ENCODE data around the gene NAALADL2. TPM values are rescaled to one million over a fixed set of nuclear protein-coding genes. Genes with fewer than 3 reads are reported as not detected.

The NAALADL2 gene
- total and polyA plus RNA-seq, 9 of the 15 experiments (the other 6 are each of a cell fraction or from before 2014, with no cell fraction given) = 0.29 to 1.1 (median 0.79) TPM; not detected in 1

DNA sequence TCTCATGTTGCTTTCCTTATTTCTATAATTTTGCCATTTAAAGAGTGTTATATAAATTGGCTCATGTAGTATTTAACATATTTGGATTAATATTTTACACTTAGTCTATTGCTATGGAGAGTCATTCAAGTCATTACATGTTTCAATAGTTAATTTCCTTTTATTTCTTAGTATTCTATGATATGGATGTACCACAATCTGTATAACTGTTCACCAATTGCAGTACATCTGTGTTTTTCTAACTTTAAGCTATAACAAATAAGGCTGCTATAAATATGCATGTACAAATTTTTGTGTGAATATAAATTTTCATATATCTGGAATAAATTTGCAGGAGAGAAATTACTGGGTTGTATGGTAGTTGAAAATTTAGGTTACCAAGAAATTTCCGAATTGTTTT is 993.4 kb downstream of the NAALADL2 start (continued):
- TF ChIP-seq, protein P1, sequence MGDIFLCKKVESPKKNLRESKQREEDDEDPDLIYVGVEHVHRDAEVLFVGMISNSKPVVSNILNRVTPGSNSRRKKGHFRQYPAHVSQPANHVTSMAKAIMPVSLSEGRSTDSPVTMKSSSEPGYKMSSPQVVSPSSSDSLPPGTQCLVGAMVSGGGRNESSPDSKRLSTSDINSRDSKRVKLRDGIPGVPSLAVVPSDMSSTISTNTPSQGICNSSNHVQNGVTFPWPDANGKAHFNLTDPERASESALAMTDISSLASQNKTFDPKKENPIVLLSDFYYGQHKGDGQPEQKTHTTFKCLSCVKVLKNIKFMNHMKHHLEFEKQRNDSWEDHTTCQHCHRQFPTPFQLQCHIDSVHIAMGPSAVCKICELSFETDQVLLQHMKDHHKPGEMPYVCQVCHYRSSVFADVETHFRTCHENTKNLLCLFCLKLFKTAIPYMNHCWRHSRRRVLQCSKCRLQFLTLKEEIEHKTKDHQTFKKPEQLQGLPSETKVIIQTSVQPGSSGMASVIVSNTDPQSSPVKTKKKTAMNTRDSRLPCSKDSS (IDR thresholded peaks at IDR 0.05; ENCODE audit: low read depth, partially characterized antibody) = no peak
- no peak for TF ChIP-seq TEAD2 (tag; IDR thresholded peaks at IDR 0.05)

DNA sequence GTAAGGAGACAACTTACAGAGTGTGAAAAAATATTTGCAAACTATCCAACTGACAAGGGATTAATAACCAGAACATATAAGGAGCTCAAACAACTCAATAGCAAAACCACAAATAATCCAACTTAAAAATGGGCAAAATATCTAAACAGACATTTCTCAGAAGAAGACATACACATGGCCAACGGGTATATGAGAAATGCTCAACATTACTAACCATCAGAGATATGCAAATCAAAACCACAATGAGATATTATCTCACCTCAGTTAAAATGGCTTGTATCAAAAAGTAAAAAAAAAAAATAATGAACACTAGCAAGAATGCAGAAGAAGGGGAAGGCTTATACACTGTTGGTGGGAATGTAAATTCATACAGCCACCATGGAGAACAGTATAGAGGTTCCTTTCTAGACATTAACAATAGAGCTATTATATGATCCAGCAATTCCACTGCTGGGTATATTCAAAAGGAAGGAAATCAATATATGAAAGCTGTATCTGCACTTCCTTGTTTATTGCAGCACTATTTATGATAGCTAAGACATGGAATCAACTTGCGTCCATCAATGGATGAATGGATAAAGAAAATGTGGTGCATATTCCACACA is 998.6 kb downstream of the NAALADL2 start:
- FAIRE-seq (no peak), DNase-seq (ENCODE audit: extremely low read depth in 1 of 4, low spot score in 3 of 4) (no peak), ATAC-seq (no peak)
- no peaks in the 10 kb centered on the region for H3K27me3 ChIP-seq (ENCODE audit: control insufficient read depth in 2 of 2, insufficient read depth in 2 of 2, low read length in 2 of 2)
- H2AFZ ChIP-seq (ENCODE audit: low read depth, low read length) = no peak overlapping the region
- no peaks in the 10 kb centered on the region for H3K9me1 ChIP-seq (ENCODE audit: control insufficient read depth, insufficient read depth, low read length)
- no peaks in the 10 kb centered on the region for H4K20me1 ChIP-seq (replicated peaks; ENCODE audit: control insufficient read depth, insufficient read depth, low read length)
- no peak overlapping the region for H3K4me3 ChIP-seq
- no peaks in the 10 kb centered on the region; the same call in 1 of the 2 replicates for H3K9me3 ChIP-seq (replicated peaks; ENCODE audit: control insufficient read depth, insufficient read depth, low read depth, low read length)
- H3K79me2 ChIP-seq (ENCODE audit: control insufficient read depth, insufficient read depth, low read length) = no peaks in the 10 kb centered on the region
- BruUV-seq (replicated peaks) = no TSS peak
- H3K4me1 ChIP-seq (replicated peaks in 1 of 2; ENCODE audit: control insufficient read depth in 2 of 2, insufficient read depth in 2 of 2, low read length in 2 of 2) = no peaks in the 10 kb centered on the region
- in situ Hi-C loops (cut with MboI) (no loop called here), intact Hi-C loops (cut with micrococcal nuclease) (no loop called here)
- 0% methylated on average over 2 of the region's 2 CpGs for WGBS (ENCODE audit: insufficient coverage, low coverage, missing lambda C conversion rate)
- H3K36me3 ChIP-seq (ENCODE audit: control insufficient read depth, insufficient read depth, low read length) = no peaks in the 10 kb centered on the region
- H3K9ac ChIP-seq (ENCODE audit: insufficient read depth in 1 of 2, low read depth in 2 of 2, low read length in 2 of 2) = no peak overlapping the region
- no peak overlapping the region for H3K27ac ChIP-seq (ENCODE audit: extremely low read depth, low read depth, low read length)
- H3K4me2 ChIP-seq (ENCODE audit: insufficient read depth, low read length) = no peak overlapping the region
- ChIA-PET CTCF (ENCODE audit: low intra/inter-chr PET ratio) (no interaction called here), POLR2A (interaction anchor here (0.6 kb wide), 1 partner anchor 281 kb away, joined by 3 read pairs; no protein-coding TSS in a partner anchor)
- TF ChIP-seq ZNF668 (CRISPR knock-in tag; IDR thresholded peaks at IDR 0.05) = no peak
- no peak for TF ChIP-seq ARID2 (IDR thresholded peaks at IDR 0.05)
- TF ChIP-seq, protein P2, sequence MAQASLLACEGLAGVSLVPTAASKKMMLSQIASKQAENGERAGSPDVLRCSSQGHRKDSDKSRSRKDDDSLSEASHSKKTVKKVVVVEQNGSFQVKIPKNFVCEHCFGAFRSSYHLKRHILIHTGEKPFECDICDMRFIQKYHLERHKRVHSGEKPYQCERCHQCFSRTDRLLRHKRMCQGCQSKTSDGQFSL (CRISPR knock-in tag; IDR thresholded peaks at IDR 0.05) = no peak
- TF ChIP-seq, protein P2 (tag; IDR thresholded peaks at IDR 0.05) = no peak
- TF ChIP-seq CREBBP (IDR thresholded peaks at IDR 0.05; ENCODE audit: low read depth, low read length) = no peak
- TF ChIP-seq, protein P3, sequence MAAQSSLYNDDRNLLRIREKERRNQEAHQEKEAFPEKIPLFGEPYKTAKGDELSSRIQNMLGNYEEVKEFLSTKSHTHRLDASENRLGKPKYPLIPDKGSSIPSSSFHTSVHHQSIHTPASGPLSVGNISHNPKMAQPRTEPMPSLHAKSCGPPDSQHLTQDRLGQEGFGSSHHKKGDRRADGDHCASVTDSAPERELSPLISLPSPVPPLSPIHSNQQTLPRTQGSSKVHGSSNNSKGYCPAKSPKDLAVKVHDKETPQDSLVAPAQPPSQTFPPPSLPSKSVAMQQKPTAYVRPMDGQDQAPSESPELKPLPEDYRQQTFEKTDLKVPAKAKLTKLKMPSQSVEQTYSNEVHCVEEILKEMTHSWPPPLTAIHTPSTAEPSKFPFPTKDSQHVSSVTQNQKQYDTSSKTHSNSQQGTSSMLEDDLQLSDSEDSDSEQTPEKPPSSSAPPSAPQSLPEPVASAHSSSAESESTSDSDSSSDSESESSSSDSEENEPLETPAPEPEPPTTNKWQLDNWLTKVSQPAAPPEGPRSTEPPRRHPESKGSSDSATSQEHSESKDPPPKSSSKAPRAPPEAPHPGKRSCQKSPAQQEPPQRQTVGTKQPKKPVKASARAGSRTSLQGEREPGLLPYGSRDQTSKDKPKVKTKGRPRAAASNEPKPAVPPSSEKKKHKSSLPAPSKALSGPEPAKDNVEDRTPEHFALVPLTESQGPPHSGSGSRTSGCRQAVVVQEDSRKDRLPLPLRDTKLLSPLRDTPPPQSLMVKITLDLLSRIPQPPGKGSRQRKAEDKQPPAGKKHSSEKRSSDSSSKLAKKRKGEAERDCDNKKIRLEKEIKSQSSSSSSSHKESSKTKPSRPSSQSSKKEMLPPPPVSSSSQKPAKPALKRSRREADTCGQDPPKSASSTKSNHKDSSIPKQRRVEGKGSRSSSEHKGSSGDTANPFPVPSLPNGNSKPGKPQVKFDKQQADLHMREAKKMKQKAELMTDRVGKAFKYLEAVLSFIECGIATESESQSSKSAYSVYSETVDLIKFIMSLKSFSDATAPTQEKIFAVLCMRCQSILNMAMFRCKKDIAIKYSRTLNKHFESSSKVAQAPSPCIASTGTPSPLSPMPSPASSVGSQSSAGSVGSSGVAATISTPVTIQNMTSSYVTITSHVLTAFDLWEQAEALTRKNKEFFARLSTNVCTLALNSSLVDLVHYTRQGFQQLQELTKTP (IDR thresholded peaks at IDR 0.05; ENCODE audit: low read depth in 1 of 2, partially characterized antibody in 2 of 2) = no peak
- TF ChIP-seq ZNF586 (CRISPR knock-in tag; conservative IDR thresholded peaks at IDR 0.05) = no peak
- TF ChIP-seq NFYB (IDR thresholded peaks at IDR 0.05; ENCODE audit: extremely low read depth, insufficient read length) = no peak
- TF ChIP-seq KDM1A (IDR thresholded peaks at IDR 0.05) = no peak
- TF ChIP-seq, protein P4, sequence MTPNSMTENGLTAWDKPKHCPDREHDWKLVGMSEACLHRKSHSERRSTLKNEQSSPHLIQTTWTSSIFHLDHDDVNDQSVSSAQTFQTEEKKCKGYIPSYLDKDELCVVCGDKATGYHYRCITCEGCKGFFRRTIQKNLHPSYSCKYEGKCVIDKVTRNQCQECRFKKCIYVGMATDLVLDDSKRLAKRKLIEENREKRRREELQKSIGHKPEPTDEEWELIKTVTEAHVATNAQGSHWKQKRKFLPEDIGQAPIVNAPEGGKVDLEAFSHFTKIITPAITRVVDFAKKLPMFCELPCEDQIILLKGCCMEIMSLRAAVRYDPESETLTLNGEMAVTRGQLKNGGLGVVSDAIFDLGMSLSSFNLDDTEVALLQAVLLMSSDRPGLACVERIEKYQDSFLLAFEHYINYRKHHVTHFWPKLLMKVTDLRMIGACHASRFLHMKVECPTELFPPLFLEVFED (CRISPR knock-in tag; conservative IDR thresholded peaks at IDR 0.05) = no peak
